COLO668 (cell line): ENCODE measurements around the gene TAOK2.
A peak's percentile ranks its signal among the peaks of the same experiment; 100 is the strongest.
"Not testable (repeated sequence)": the region's sequence is repeated elsewhere in the genome, so short reads cannot be mapped to it uniquely, and the experiment has no call there.

Source experiments
- DNase-seq: peaks from one replicate; lab custom pipeline; 2025; ENCODE audit not compliant: unreplicated experiment; lab: John Stamatoyannopoulos, UW

TAOK2 gene

DNA sequence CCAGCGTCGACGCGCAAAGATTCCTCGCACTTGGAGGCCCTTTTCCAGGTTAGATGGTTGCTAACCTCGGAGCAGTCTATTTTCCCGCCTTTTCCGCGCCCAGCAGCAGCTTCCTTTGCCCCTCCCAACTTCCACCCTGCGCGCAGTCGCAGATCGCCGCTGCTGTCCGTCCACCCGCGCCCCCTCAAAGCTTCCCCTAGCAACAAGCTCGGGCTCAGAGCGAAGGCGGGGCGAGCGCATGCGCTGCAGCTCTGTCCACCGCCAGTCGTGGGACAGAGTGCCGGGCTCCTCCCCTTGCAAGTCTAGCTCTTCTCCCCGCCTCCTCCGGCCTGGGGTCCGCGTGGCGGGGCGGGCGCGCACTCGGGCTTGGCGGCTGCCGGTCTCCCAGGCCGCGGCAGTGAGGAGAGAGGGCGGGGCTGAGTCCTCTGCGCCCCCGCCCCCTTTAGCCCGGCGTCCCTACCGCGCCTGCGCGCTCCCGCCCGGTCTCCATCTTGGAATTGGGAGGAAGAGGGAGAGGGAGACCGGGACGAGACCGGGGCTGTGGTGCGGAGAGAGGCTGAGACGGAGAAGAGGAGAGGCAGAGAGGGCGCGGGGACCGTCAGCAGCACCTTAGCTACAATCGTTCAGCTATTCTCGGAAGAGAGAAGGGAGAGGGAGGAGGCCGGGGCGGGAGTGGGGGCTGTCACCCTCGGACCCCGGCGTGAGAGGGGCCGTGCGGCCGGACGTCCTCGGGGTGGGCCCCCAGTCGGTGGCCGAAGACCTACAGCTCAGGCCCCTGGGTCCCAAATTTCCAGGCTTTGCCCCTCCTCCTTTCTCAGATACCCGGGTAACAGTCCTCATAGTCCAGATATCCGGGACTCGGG lies at the start of gene TAOK2:
Gene TAOK2, plus strand, starts transcription at position 485 of the 863 bp plus-strand sequence. CDS start 3,905 bp downstream, outside the sequence.
- peak; percentile 98 for DNase-seq

DNA sequence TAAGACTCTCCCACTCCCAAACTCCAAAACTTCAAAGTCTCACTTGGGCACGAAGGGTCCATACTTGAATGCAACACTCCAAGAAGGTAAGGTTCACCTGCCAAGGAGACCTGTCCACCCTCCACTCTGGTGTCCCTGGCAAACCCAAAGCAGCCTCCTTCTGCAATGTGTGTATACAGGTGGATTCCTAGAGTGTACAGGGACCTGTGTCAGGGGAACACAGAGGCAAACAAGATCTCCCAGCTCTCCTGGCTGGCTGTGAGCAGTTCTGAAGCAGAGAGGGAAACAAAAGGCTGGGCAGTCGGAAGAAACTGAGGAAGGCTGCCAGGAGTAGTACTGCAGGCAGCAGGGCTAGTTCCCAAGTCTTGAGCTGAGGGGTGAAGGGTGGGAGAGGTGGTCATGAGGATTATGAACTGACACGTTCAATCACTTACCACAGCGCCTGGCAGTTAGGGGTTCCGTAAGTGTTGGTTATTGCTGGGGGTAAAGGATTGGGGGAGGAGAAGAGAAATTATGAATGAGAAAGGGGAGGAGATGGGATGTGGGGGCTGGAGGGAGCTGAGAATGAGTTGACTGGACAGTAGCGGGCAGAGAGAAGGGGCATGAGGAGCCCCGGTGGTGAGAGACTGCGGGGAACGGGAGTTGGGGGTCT lies 48.4 kb upstream of the TAOK2 start:
- DNase-seq, result no peak

DNA sequence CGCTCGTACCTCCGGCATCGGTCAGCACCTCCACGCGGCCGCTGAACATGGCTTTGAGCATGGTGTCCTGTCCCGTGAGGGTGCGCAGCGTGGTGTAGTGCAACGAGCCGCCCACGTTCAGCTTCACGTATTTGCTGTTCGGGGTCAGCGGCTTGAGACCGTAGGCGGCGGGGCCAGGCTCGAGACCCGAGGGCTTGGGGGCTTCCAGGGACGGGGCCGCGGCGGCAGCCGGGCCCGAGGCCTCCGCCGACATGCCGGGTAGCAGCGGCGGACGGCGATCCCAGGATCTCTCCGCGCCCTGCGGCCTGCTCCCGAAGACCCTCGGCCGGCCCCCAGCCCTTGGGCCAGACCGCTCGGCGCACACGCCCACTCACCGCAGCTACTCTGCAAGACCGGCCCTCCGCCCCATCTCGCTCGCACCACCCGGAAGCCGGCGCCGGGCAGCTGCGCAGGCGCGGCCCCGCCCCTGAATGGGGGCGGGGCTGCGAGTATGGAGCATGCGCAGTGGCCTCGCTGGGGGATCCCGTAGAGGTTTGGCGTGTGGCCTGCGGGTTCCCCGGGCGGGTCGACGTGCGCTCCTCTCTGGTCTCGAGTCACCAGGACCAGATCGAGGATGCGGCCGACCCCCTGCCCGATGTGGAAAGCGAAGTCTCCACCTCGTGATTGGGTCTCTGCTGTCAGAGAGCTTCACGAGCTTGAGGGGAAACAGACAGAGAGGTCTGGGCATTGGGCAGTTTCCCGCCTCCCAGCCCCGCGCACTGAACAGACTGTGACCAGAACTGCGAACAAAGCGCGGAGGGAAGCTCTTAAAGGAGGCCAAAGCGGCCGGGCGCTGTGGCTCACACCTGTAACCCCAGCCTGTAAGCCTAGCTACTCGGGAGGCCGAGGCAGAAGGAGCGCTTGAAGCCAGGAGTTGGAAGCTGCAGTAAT lies 47.6 kb upstream of the TAOK2 start, which contains the start of gene KCTD13:
Gene KCTD13, minus strand, starts transcription at position 446 of the 930 bp plus-strand sequence. Its CDS starts 193 bp downstream, at position 253.
- DNase-seq, result peak; percentile 87

DNA sequence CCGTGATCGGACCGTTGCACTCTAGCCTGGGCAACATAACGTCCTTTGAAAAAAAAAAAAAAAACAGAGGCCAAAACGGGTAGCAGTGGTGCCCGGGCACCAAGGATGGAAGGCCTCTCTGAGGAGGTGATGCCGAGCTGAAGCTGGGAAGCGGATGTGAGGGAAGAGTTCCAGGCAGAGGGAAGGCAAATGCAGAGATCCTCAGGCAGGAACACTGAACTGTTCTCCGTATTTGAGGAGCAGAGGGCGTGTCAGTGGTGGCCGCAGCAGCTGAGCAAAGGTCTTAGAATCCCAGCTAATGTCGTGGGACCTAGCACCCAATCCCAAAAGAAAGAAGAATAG lies 47.0 kb upstream of the TAOK2 start:
- peak; percentile 37 for DNase-seq

DNA sequence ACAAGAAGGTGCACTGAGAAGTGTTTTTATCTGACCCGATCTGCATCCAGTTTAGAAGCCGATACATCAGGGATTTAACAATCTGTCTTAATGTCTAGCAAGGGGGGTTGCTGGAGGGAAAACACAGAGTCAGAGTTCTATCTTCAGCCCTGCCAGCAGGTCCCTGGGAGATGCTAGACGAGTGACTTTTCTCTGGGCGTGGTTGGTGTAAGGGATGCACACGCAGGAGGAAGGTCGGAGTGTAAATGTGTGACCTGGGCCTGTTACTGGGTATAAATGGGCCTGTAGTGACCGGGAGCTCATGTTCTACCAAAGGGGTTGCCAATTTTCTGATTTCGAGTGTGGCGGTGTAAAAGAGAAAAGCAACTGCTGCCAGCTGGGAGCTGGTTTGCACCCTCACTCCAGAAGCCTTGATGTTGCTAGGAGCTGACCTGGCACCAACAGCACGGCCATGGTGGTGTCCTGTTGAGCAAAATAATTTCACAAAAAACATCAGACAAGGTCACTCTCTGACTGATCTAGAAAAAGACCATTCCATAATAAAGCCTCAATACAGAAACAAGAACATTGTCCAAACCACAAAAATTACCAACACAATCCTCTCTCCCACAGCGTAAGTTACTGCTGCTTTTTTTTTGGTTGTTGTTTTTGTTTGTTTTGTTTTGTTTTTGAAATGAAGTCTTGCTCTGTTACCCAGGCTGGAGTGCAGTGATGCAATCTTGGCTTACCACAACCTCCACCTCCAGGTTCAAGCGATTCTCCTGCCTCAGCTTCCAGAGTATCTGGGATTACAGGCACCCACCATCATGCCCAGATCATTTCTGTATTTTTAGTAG lies 46.4 kb upstream of the TAOK2 start:
- no peak for DNase-seq

DNA sequence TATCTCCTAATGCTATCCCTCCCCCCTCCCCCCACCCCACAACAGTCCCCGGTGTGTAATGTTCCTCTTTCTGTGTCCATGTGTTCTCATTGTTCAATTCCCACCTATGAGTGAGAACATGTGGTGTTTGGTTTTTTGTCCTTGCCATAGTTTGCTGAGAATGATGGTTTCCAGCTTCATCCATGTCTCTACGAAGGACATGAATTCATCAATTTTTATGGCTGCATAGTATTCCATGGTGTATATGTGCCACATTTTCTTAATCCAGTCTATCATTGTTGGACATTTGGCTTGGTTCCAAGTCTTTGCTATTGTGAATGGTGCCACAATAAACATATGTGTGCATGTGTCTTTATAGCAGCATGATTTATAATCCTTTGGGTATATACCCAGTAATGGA lies 41.9 kb upstream of the TAOK2 start:
- not testable (repeated sequence) for DNase-seq

DNA sequence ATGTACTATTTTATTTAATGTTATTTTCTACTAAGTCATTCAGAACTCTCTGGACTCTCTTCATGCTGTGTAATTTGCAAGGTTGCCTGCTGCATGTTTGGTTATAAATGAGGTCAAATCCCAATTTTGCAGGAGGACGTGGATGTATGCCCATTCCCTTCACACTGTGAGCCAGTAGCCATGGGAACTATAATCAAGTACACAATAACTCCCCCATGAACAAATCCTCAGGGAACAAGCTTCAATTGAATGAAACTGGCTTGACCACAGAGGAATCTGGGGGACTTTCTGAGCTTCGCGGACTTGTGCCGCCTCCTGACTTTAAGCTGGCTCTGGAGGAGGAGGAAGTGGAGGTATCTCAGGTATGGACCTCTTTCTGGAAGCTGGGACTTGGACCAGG lies 33.0 kb upstream of the TAOK2 start:
- no peak for DNase-seq

DNA sequence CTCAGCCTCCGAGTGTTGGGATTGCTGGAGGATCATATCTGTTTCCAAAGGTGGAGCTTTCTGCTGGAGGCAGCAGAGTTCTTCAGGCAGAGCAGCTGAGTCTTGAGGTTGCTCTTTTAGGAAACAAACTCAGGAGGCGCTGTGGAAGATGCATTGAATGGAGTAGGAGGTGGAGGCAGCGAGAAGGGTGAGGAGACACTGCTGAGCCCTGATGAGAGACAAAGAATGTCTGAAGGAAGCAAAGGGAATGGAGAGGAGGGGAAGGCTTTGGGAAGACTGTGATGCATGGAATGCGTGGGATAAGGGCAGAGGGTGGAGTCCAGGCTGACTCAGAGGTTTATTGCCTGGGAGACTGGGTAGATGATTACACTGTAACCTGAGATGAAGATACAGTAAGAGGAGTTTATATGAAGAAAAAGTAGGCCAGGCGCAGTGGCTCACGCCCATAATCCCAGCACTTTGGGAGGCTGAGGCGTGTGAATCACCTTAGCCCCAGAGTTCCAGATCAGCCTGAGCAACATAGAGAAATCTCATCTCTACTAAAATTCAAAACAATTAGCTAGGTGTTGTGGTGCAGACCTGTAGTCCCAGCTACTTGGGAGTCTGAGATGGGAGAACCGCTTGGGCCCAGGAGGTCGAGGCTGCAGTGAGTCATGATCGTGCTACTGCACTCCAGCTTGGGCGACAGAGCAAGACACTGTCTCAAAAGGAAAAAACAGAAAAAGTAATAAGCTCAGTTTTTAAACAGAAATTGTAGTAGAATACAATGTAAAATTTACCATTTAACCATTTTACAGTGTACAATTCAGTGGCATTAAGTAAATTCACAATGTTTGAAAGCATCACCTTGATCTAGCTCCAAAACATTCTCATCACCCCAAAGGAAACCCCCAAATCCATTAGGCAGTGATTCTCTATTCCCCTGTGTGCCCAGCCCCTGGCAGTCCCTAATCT lies 29.5 kb upstream of the TAOK2 start:
- DNase-seq, result peak; percentile 47

DNA sequence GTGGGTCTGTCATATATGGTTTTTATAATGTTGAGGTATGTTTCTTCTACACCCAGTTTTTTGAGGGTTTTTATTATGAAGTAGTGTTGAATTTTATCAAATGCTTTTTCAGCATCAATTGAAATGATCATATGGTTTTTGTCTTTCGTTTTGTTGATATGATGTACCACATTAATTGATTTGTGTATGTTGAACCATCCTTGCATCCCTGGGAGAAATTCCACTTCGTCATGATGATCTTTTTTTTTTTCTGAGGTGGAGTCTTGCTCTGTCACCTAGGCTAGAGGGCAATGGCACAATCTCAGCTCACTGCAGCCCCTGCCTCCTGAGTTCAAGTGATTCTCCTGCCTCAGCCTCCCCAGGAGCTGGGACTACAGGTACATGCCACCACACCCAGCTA lies 25.8 kb upstream of the TAOK2 start:
- no peak for DNase-seq

DNA sequence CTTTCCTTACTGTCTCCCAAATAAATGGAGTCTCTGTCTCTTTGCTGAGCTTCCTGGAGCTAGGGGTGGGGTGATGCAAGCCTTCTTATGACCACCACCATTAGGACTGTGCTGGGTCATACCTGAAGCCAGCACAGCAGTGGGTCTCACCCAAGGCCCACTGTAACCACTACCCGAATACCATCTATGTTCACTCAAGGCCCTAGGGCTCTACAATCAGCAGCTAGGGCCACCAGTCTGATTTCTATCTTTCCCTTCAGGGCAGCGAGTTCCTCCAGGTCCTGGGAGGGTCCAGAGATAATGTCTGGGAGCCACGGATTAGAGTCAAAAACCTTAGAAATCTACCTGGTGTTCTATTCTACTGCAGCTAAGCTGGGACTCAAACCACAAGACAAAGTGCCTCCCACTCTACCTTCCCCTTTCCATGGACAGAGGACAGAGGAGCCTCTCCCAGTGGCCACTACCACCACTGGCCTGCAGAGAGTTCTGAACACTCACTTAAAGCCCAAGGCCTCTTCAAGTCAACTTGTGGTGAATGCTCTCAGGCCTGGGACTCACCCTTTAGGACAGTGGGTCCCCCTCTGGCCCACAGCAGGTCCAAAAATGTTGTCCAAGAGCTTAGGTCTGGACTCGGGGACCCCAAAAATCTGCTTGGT lies 22.7 kb upstream of the TAOK2 start:
- DNase-seq, result no peak

DNA sequence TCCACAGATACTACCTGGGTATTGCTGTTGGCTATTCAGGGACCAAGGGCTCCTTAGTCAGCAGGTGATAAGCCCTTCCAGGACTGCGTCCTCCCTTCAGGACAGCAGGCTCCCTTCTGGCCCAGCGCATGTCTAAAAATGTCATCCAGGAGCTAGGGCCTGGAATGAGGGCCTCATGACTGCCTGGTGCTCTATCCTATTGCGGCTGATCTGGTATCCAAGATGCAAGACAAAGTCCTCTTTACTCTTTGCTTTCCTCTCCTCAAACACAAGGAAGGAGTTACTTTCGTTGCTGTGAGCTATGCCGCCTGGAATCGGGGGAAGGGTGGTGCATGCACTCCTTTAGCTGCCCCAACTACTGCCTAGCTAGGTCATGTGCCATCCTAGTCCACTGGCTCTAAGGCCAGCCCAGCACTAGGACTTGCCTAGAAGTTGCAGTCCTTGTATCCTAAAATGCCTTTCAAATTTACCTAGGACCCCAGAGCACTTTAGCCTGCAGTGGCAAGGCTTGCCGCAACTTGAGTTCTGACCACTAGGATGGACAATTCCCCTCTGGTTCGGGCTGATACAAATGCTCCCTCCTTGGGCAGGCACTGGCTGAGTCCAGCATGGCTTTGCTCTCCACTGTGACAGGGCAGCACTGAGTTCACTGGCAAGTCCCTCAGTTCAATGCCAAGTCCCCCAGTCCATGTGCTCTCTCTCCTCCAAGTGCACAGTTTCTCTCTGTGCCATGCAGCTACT lies 21.9 kb upstream of the TAOK2 start:
- no peak for DNase-seq

DNA sequence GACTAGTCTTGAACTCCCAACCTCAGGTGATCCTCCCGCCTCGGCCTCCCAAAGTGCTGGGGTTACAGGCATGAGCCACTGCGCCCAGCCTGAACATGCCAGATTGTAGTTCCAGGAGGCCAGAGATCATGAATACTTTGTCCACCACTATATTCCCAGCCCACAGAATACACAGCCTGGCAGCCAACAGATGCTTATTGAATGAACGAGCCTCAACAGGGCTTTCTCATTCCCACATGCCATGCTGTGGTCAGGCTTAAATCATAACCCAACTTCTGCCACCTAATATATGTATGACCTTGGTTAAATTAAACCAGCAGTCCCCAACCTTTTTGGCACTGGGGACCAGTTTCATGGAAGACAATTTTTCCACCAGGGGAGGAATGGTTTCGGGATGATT lies 14.9 kb upstream of the TAOK2 start:
- DNase-seq, result no peak

DNA sequence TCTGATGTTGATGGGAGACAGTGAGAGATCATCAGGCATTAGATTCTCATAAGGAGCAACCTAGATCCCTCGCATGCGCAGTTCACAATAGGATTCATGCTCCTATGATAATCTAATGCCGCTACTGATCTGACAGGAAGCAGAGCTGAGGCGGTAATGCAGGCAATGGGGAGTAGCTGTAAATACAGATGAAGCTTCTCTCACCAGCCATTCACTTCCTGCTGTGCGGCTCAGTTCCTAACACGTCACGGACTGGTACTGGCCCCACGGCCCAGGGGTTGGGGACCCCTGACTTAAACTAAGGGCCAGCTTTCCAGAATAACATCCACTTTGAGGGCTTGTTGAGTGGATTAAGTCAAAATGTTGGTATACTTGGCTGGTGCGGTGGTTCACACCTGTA lies 14.4 kb upstream of the TAOK2 start:
- DNase-seq, result no peak

DNA sequence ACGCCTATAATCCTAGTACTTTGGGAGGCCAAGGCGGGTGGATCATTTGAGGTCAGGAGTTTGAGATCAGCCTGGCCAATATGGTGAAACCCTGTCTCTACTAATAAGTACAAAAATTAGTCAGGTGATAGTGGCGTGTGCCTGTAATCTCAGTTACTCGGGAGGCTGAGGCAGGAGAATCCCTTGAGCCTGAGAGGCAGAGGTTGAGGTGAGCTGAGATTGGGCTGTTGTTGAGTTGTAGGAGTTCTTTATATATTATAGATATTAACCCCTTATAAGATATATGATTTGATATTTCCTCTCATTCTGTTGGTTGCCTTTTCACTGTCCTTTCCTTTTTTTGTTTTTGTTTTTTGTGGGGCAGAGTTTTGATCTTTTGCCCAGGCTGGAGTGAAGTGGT lies 13.8 kb upstream of the TAOK2 start:
- not testable (repeated sequence) for DNase-seq

DNA sequence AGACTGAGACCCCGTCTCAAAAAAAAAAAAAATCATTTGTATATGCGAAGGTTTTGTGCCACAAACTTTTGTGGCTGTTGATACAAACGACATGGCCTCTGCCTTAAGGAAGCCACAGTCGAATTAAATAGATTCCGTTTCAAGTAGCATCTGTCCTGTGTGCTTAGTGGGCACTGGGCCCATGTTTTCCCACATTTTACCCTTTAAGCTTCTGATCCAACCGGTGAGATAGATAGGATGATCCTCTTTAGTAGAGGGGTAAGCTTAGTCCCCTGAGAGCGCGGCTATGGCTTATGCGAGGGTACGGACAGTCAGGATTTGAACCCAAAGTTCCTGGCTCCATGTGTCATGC lies 12.6 kb upstream of the TAOK2 start:
- DNase-seq, result no peak

DNA sequence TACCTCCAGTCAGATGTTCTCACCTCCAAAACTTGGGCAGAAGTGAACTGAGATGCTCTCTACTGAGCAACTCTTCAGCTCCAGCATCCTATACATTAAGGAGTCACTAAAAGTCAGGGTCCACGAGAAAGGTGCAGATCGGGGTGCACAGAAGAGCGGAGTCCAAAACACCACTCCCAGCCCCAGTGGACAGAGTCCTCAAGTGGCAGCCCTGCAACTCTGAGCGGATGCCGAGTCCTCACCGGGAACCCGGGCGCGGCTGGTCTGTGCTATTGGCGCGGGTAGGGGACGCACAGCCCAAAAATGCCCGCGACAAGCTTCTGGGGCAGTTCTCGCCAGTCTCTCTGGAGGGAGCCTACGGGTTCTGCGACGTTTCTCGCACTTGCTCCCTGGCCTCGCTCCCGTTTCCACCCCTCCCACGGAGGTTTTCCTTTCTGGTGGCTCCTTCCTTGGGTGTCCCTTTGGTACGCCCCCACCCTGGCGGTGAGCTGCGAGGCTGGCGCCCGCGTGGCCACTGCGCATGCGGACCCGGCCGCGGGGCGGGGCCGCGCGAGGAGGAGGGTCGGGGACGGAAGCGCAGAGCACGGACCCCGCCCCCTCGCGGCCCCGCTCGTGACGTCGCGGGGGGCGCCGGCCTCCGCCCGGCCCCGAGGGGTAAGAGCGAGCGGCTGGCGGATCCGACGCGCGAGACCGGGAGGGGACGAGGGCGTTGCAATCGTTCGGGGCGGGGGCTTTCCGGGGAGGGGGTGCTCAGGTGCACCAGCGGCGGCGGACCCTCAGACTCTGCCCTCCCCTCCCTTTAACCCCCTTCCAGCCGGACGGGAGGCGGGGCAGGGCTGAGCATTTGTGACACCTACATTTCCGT lies 12.0 kb upstream of the TAOK2 start, which contains the start of gene TMEM219:
Gene TMEM219, plus strand, starts transcription at position 601 of the 865 bp plus-strand sequence. CDS start 1,065 bp downstream, outside the sequence.
- peak; percentile 94 for DNase-seq

DNA sequence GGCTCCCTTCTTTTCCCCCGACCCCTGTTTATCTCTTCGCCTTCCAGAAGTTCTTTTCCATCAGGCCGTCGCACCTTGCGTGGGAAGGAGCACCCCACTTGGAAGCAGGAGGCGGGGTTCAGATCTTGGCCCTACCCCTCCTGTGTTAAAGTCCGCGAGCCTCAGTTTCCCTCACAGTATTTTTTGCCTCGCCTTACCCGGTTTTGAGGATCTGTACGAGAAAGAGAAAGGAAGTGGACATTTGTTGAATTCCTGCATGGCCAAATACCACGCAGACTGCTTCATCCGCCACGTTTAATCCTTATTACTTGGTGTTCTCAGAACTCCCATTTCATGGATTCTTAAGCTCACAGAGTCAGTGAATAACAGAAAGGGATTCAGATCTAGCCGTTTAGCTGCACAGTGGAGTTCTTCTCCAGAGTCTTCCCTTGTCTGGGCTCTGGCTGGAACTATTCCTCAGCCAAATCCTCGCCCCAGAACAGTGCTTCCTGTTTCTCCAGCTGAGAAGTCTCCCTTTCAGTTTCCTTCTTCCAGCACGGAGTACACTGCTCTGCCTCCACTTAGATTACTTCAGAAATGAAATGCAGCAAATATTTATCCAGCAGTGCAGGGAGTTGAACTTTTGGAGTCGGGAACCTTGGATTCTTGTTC lies 11.2 kb upstream of the TAOK2 start:
- no peak for DNase-seq
